ENCODE results near the gene BRK1.
"Not testable (repeated sequence)": the region's sequence is repeated elsewhere in the genome, so short reads cannot be mapped to it uniquely, and the experiment has no call there.

BRK1 gene

GRCh38 chr3:10149226-10149625 is 33.8 kb downstream of the BRK1 start:
- DNase-seq, result no peak

- DNase-seq, result no peak
These were observed 35.5 kb downstream of the BRK1 start for GRCh38 chr3:10150987-10151386.

GRCh38 chr3:10154335-10155122 is 39.1 kb downstream of the BRK1 start:
- no peak for DNase-seq

- no peak for DNase-seq
These were observed 39.6 kb downstream of the BRK1 start for GRCh38 chr3:10155123-10155472.

GRCh38 chr3:10155658-10156057 is 40.2 kb downstream of the BRK1 start:
- no peak for DNase-seq

GRCh38 chr3:10157031-10157430 is 41.6 kb downstream of the BRK1 start:
- no peak for DNase-seq

GRCh38 chr3:10158555-10158954 is 43.1 kb downstream of the BRK1 start:
- not testable (repeated sequence) for DNase-seq

GRCh38 chr3:10160346-10160745 is 44.9 kb downstream of the BRK1 start:
- no peak for DNase-seq

GRCh38 chr3:10160925-10161324 is 45.5 kb downstream of the BRK1 start:
- no peak for DNase-seq

- DNase-seq, result no peak
These were observed 46.7 kb downstream of the BRK1 start for GRCh38 chr3:10162185-10162584.

- not testable (repeated sequence) for DNase-seq
These were observed 48.7 kb downstream of the BRK1 start for GRCh38 chr3:10164201-10164545.

GRCh38 chr3:10164546-10165393 is 49.3 kb downstream of the BRK1 start, which contains the start of gene IRAK2:
TSS of gene IRAK2 (plus strand) at chr3:10164919. CDS start at chr3:10164955, 36 bp downstream.
- DNase-seq, result peak; percentile 8

GRCh38 chr3:10166213-10166604 is 50.7 kb downstream of the BRK1 start:
- DNase-seq, result no peak

GRCh38 chr3:10169000-10169496 is 53.6 kb downstream of the BRK1 start:
- DNase-seq, result no peak

- no peak for DNase-seq
These were observed 55.5 kb downstream of the BRK1 start for GRCh38 chr3:10170915-10171478.

GRCh38 chr3:10173095-10173925 is 57.8 kb downstream of the BRK1 start:
- DNase-seq, result no peak

GRCh38 chr3:10173926-10174435 is 58.5 kb downstream of the BRK1 start:
- no peak for DNase-seq

- DNase-seq, result not testable (repeated sequence)
These were observed 59.9 kb downstream of the BRK1 start for GRCh38 chr3:10175334-10175733.

- DNase-seq, result not testable (repeated sequence)
These were observed 60.7 kb downstream of the BRK1 start for GRCh38 chr3:10176150-10176549.
